Neural cell (in vitro differentiated cells): ENCODE measurements around the gene IPO8. TPM values are rescaled to one million over a fixed set of nuclear protein-coding genes. Genes with fewer than 3 reads are reported as not detected.
A peak's percentile ranks its signal among the peaks of the same experiment; 100 is the strongest.
"Not testable (repeated sequence)": the region's sequence is repeated elsewhere in the genome, so short reads cannot be mapped to it uniquely, and the experiment has no call there.

Experiments used
- H2AFZ ChIP-seq: fragments of 200-600, 300-800 bp; sonication (generic), shearing (Covaris generic); 2 replicates; pipeline ENCODE4 v1.6.0; 2014; ENCODE audit warnings: low read depth, mild to moderate bottlenecking, antibody characterized with exemption, low read length, moderate library complexity
- H3F3A ChIP-seq: fragments of 200-600 bp; shearing (Covaris generic); 2 replicates; pipeline ENCODE4 v1.6.1; 2016; ENCODE audit warnings: mild to moderate bottlenecking, moderate library complexity, mixed read lengths, antibody characterized with exemption, low read length; ENCODE audit not compliant: insufficient read depth, poor library complexity, severe bottlenecking
- H3K27ac ChIP-seq: fragments of 200-600, 300-800 bp; sonication (generic), shearing (Covaris generic); 2 replicates; pipeline ENCODE4 v1.5.1; 2014; ENCODE audit warnings: mild to moderate bottlenecking, low read length, moderate library complexity
- H3K27me3 ChIP-seq: fragments of 300-800, 200-600 bp; sonication (generic), shearing (Covaris generic); 2 replicates; pipeline ENCODE4 v1.6.0; 2014; ENCODE audit warnings: mild to moderate bottlenecking, low read depth, low read length, moderate library complexity; ENCODE audit not compliant: insufficient read depth
- H3K36me3 ChIP-seq: fragments of 300-800, 200-600 bp; sonication (generic), shearing (Covaris generic); 2 replicates; pipeline ENCODE4 v1.5.1; 2014; ENCODE audit warnings: mild to moderate bottlenecking, antibody characterized with exemption, low read length, moderate library complexity; ENCODE audit not compliant: insufficient read depth
- H3K4me2 ChIP-seq: fragments of 300-800, 200-600 bp; sonication (generic), shearing (Covaris generic); 2 replicates; pipeline ENCODE4 v1.6.0; 2014; ENCODE audit warnings: mild to moderate bottlenecking, low read length
- H3K4me3 ChIP-seq: fragments of 300-800, 200-600 bp; sonication (generic), shearing (Covaris generic); 2 replicates; pipeline ENCODE4 v1.5.1; 2014; ENCODE audit warnings: mild to moderate bottlenecking, low read length, moderate library complexity
- H3K79me2 ChIP-seq: fragments of 200-600 bp; shearing (Covaris generic); replicated peaks from 2 replicates; pipeline ENCODE4 v1.6.0; 2014; ENCODE audit warnings: mild to moderate bottlenecking, low read length, moderate library complexity; ENCODE audit not compliant: insufficient read depth
- H3K9ac ChIP-seq: fragments of 300-800, 200-600 bp; sonication (generic), shearing (Covaris generic); 2 replicates; pipeline ENCODE4 v1.6.1; 2016; ENCODE audit warnings: mild to moderate bottlenecking, low read length, mixed read lengths
- H3K9me2 ChIP-seq: fragments of 200-600 bp; shearing (Covaris generic); 2 replicates; pipeline ENCODE4 v1.6.1; 2016; ENCODE audit warnings: mild to moderate bottlenecking, low read length, mixed read lengths; ENCODE audit not compliant: insufficient read depth
- H3K9me3 ChIP-seq: fragments of 200-600, 300-800 bp; sonication (generic), shearing (Covaris generic); 2 replicates; pipeline ENCODE4 v1.6.1; 2016; ENCODE audit warnings: mild to moderate bottlenecking, mixed run types, low read length, moderate library complexity, mixed read lengths
- H4K20me1 ChIP-seq: fragments of 200-600 bp; shearing (Covaris generic); 2 replicates; pipeline ENCODE4 v1.6.1; 2016; ENCODE audit warnings: mild to moderate bottlenecking, mixed run types; ENCODE audit not compliant: insufficient read depth
- CTCF ChIP-seq: fragments of 450-650 bp; IDR thresholded peaks from 2 replicates; pipeline ENCODE4 v1.5.1; 2014; ENCODE audit warnings: antibody characterized with exemption, mild to moderate bottlenecking, moderate library complexity; ENCODE audit not compliant: poor library complexity, severe bottlenecking
- EP300 ChIP-seq: fragments of 450-650 bp; conservative IDR thresholded peaks from 2 replicates; pipeline ENCODE4 v1.6.1; 2014; ENCODE audit warnings: antibody characterized with exemption, mild to moderate bottlenecking, moderate library complexity; ENCODE audit not compliant: poor library complexity, severe bottlenecking
- EZH2 ChIP-seq: fragments of 200-600, 300-800 bp; shearing (Covaris generic), sonication (generic); IDR thresholded peaks from 2 replicates; pipeline ENCODE4 v1.6.1; 2014; ENCODE audit warnings: antibody characterized with exemption, low read length, borderline replicate concordance, mild to moderate bottlenecking; ENCODE audit not compliant: insufficient read depth, poor library complexity, severe bottlenecking
- MXI1 ChIP-seq: fragments of 450-650 bp; conservative IDR thresholded peaks from 2 replicates; pipeline ENCODE4 v1.6.1; 2014; ENCODE audit warnings: antibody characterized with exemption, mild to moderate bottlenecking; ENCODE audit not compliant: poor library complexity, severe bottlenecking
- POLR2AphosphoS5 ChIP-seq: IDR thresholded peaks from 2 replicates; pipeline ENCODE4 v1.6.1; 2012
- RAD21 ChIP-seq: fragments of 450-650 bp; conservative IDR thresholded peaks from 2 replicates; pipeline ENCODE4 v1.6.1; 2014; ENCODE audit warnings: antibody characterized with exemption, mild to moderate bottlenecking, moderate library complexity
- REST ChIP-seq: IDR thresholded peaks from 2 replicates; pipeline ENCODE4 v1.6.1; 2012; ENCODE audit warnings: borderline replicate concordance
- SMC3 ChIP-seq: fragments of 450-650 bp; conservative IDR thresholded peaks from 2 replicates; pipeline ENCODE4 v1.6.1; 2014; ENCODE audit warnings: antibody characterized with exemption, mild to moderate bottlenecking, moderate library complexity; ENCODE audit not compliant: poor library complexity
- TAF1 ChIP-seq: IDR thresholded peaks from 2 replicates; pipeline ENCODE4 v1.6.1; 2012; ENCODE audit warnings: low read depth
- polyA plus RNA-seq: library from polyadenylated mRNA; depleted of rRNA; stranded (reverse); fragments of >200 nt; gene quantifications from 2 replicates; pipeline ENCODE4 v1.2.3, GENCODE V29; 2014

IPO8 gene
- polyA plus RNA-seq, 1 donor from 2014 or later, result 18.8 TPM

- Histone ChIP-seq H3F3A (no peaks in the 10 kb centered on the region), H3K27me3 (no peaks in the 10 kb centered on the region), H3K79me2 (no peaks in the 10 kb centered on the region), H3K36me3 (no peaks in the 10 kb centered on the region), H3K27ac (no peak overlapping the region), H3K9me3 (no peaks in the 10 kb centered on the region), H2AFZ (no peak overlapping the region), H3K9ac (no peak overlapping the region), H3K4me2 (no peak overlapping the region), H4K20me1 (no peaks in the 10 kb centered on the region), H3K4me3 (no peak overlapping the region), H3K9me2 (no peaks in the 10 kb centered on the region)
- no peak for TF ChIP-seq MXI1
- TF ChIP-seq RAD21, result peak; percentile 11
Observed at GRCh38 chr12:30624009-30624408, 71.7 kb downstream of the IPO8 start.

DNA sequence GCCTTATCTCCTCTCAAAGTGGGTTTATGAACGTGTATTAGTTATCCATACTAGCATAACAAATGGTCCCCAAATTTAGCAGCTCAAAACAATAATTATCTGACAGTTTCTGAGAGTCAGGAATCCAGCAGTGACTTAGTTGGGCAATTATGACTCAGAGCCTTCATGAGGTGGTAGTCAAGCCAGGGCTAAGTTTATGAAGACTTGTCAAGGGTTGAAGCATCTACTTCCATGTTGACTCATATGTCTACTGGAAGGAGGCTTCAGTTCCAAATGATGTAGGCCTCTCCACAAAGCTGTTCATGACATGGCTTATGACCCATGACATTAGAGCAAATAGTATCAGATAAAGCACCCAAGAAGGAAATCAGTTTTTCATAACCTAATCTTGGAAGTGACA lies 73.2 kb downstream of the IPO8 start:
- H4K20me1 ChIP-seq, result no peaks in the 10 kb centered on the region
- H3K9me2 ChIP-seq, result no peaks in the 10 kb centered on the region
- no peaks in the 10 kb centered on the region for H3K36me3 ChIP-seq
- H3K9me3 ChIP-seq, result no peaks in the 10 kb centered on the region
- H3K4me3 ChIP-seq, result no peak overlapping the region
- no peak overlapping the region for H3K4me2 ChIP-seq
- H3F3A ChIP-seq, result no peaks in the 10 kb centered on the region
- no peak overlapping the region for H3K27ac ChIP-seq
- H3K9ac ChIP-seq, result no peak overlapping the region
- H3K79me2 ChIP-seq, result no peaks in the 10 kb centered on the region
- H2AFZ ChIP-seq, result no peak overlapping the region
- TF ChIP-seq POLR2AphosphoS5 (no peak), EP300 (no peak), TAF1 (no peak), EZH2 (no peak), RAD21 (no peak), MXI1 (no peak), CTCF (no peak), REST (no peak), SMC3 (no peak)
- H3K27me3 ChIP-seq, result no peaks in the 10 kb centered on the region

GRCh38 chr12:30621663-30622241 lies 73.9 kb downstream of the IPO8 start:
- not testable (repeated sequence) for H3F3A ChIP-seq, H3K27me3 ChIP-seq, H3K4me2 ChIP-seq, H3K9ac ChIP-seq, H3K36me3 ChIP-seq, H3K79me2 ChIP-seq, H2AFZ ChIP-seq, H3K9me3 ChIP-seq, H3K4me3 ChIP-seq, H3K9me2 ChIP-seq, H4K20me1 ChIP-seq, H3K27ac ChIP-seq
